Activated CD4-positive, alpha-beta T cell treated with anti-CD3 and anti-CD28 coated beads, Interleukin-2, amount 10 ng/mL, durations not matched to agents 7 days and 5 days (primary cell): ENCODE measurements around the gene SHKBP1. TPM values are rescaled to one million over a fixed set of nuclear protein-coding genes. Genes with fewer than 3 reads are reported as not detected.

Experiments used
- CTCF ChIA-PET: fragments of 350-600 bp; sonication (Branson Sonifier 250); formaldehyde crosslinking; loops from one replicate; lab custom pipeline; 2021; ENCODE audit warnings: antibody characterized with exemption; lab: Charles Lee
- POLR2A ChIA-PET: fragments of 350-600 bp; sonication (Branson Sonifier 250); formaldehyde crosslinking; loops from one replicate; lab custom pipeline; 2021; ENCODE audit warnings: antibody characterized with exemption; lab: Charles Lee
- DNase-seq: peaks from one replicate; pipeline ENCODE4 v3.0.0-alpha.2; 2020
- H3K27ac Mint-ChIP-seq: one replicate; pipeline ENCODE4 v1.8.0; 2021; ENCODE audit warnings: mild to moderate bottlenecking, moderate library complexity, mixed read lengths
- H3K27me3 Mint-ChIP-seq: one replicate; pipeline ENCODE4 v1.8.0; 2021; ENCODE audit warnings: mixed read lengths
- H3K36me3 Mint-ChIP-seq: one replicate; pipeline ENCODE4 v1.8.0; 2021; ENCODE audit warnings: low read depth, mixed read lengths
- H3K4me1 Mint-ChIP-seq: one replicate; pipeline ENCODE4 v1.8.0; 2021; ENCODE audit warnings: mixed read lengths
- H3K4me3 Mint-ChIP-seq: one replicate; pipeline ENCODE4 v1.8.0; 2021; ENCODE audit warnings: mild to moderate bottlenecking, moderate library complexity, mixed read lengths
- H3K9me3 Mint-ChIP-seq: one replicate; pipeline ENCODE4 v1.8.0; 2021; ENCODE audit warnings: mixed read lengths
- total RNA-seq, 2 experiments: library from RNA; stranded (reverse); gene quantifications; one replicate each; pipeline ENCODE4 v1.2.3, GENCODE V29; 2021

SHKBP1 gene
- total RNA-seq, 2 experiments from 2014 or later: 147 to 158 TPM

DNA sequence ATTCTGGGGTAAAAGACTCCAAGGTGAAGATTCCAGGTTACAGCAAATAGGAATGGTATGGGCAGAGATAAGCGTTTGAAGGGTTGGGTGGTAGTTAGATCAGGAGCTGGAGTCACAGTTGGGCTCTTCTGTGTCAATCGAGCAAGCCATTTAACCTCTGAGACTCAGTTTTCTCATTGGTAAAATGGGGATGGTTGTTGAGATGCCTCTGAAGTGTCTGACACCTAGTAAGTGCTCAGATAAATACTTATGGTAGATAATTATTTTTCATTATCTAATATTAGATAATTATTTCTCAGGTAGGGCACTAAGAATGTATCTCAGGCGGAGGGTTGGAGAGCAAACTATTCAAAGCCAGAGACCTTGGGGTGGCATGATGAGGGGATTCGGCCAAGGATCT, 32.3 kb downstream of the SHKBP1 start:
- Mint-ChIP-seq H3K36me3 (peaks cover 2% of the 10 kb centered on the region), H3K4me1 (peaks cover 83% of the 10 kb centered on the region), H3K27ac (peak overlapping the region; percentile 88), H3K4me3 (peak overlapping the region; percentile 73), H3K27me3 (no peaks in the 10 kb centered on the region), H3K9me3 (no peaks in the 10 kb centered on the region)
- ChIA-PET CTCF (interaction anchor here (1.2 to 1.3 kb wide), 2 partner anchors 10 to 25 kb away, joined by 3 to 9 read pairs; no protein-coding TSS in a partner anchor), POLR2A (no interaction called here)
- no peak for DNase-seq

DNA sequence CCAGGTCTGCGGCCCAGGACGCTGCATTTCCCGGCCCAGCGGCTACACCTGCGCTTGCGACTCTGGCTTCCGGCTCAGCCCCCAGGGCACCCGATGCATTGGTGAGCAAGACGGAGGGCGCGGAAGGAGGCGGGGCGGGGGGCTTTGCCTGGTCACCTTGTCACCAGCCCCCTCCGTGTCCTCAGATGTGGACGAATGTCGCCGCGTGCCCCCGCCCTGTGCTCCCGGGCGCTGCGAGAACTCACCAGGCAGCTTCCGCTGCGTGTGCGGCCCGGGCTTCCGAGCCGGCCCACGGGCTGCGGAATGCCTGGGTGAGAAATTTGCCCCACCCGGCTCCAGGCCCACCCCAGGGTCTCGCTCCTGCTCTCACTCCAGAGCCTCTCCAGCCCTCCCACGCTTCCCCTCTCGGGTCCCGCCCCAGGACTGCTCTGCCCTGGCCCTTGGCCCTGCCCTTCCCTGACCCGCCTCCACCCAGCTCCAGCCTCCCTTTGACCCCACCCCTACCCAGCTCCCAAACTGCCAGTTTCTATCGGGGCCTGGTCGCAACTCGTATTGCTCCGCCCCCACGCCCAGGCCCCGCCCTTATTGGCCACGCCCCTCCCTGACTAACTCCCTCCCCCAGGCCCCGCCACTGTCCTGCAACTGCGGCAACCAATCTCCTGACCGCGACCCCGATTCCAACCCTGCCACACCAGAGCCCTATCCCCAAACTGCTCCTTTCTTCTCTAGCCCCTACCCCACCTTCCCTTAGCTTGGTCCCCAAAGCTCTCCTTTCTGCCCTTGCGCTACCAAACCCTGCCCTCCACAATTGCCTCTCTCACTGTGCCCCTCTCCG, 33.1 kb downstream of the SHKBP1 start:
- ChIA-PET CTCF (interaction anchor here (0.6 to 1.3 kb wide), 7 partner anchors 8 to 1772 kb away, joined by 3 to 9 read pairs (median 3); partner anchors contain the start of gene BLVRB), POLR2A (no interaction called here)
- no peaks in the 10 kb centered on the region for H3K27me3 Mint-ChIP-seq
- peak overlapping the region; percentile 73 for H3K4me3 Mint-ChIP-seq
- no peaks in the 10 kb centered on the region for H3K9me3 Mint-ChIP-seq
- H3K4me1 Mint-ChIP-seq: peaks cover 80% of the 10 kb centered on the region
- peak; percentile 88 for DNase-seq
- H3K36me3 Mint-ChIP-seq: peaks cover 3% of the 10 kb centered on the region
- H3K27ac Mint-ChIP-seq: peak overlapping the region; percentile 88

DNA sequence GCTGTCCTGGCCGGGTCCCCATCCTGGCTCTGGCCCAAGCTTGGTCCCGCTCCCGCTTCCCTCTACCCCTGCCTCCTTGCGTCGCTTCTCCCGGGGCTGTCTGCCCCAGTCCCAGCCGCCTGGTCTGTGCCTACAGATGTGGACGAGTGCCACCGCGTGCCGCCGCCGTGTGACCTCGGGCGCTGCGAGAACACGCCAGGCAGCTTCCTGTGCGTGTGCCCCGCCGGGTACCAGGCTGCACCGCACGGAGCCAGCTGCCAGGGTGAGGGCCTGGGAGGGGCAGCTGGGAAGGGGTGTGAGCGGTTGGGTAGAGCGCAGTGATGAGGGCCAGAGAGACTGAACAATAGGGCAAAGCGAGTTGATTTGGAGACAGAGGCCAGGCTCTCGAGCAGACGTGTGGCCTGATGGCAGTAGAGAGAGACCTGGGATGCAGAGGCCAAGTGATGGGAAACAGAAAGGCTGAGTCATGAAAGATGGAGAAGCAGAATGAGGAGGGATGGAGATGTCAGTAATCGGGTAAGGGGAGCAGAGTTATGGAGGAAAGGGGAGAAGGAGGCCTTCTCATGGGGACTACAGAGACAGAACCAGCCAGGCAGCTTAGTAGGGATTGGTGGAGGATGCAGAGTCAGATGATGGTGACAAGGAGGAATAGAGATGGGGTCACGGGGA, 33.9 kb downstream of the SHKBP1 start:
- Mint-ChIP-seq H3K4me3 (peak overlapping the region; percentile 73), H3K27ac (peak overlapping the region; percentile 88), H3K36me3 (peaks cover 7% of the 10 kb centered on the region), H3K27me3 (no peaks in the 10 kb centered on the region), H3K4me1 (peaks cover 80% of the 10 kb centered on the region), H3K9me3 (no peaks in the 10 kb centered on the region)
- POLR2A ChIA-PET: no interaction called here
- CTCF ChIA-PET: interaction anchor here (0.7 to 1.3 kb wide), 6 partner anchors 9 to 1771 kb away, joined by 3 to 9 read pairs (median 3); partner anchors contain the start of gene BLVRB
- peak; percentile 59 for DNase-seq

DNA sequence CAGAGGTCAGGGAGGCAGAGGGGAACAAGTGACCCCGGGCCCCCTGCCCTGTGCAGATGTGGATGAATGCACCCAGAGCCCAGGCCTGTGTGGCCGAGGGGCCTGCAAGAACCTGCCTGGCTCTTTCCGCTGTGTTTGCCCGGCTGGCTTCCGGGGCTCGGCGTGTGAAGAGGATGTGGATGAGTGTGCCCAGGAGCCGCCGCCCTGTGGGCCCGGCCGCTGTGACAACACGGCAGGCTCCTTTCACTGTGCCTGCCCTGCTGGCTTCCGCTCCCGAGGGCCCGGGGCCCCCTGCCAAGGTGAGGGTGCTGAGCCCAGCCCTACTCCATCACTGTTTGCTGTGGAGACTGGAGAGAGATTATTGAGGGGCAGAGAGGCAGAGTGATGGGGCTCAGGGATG, 34.4 kb downstream of the SHKBP1 start:
- ChIA-PET CTCF (interaction anchor here (0.7 kb wide), 1 partner anchor 13 kb away, joined by 3 read pairs; no protein-coding TSS in a partner anchor), POLR2A (no interaction called here)
- DNase-seq: no peak
- peaks cover 7% of the 10 kb centered on the region for H3K36me3 Mint-ChIP-seq
- H3K9me3 Mint-ChIP-seq: no peaks in the 10 kb centered on the region
- no peaks in the 10 kb centered on the region for H3K27me3 Mint-ChIP-seq
- H3K4me1 Mint-ChIP-seq: peaks cover 81% of the 10 kb centered on the region
- H3K27ac Mint-ChIP-seq: peak overlapping the region; percentile 88
- peak overlapping the region; percentile 73 for H3K4me3 Mint-ChIP-seq

DNA sequence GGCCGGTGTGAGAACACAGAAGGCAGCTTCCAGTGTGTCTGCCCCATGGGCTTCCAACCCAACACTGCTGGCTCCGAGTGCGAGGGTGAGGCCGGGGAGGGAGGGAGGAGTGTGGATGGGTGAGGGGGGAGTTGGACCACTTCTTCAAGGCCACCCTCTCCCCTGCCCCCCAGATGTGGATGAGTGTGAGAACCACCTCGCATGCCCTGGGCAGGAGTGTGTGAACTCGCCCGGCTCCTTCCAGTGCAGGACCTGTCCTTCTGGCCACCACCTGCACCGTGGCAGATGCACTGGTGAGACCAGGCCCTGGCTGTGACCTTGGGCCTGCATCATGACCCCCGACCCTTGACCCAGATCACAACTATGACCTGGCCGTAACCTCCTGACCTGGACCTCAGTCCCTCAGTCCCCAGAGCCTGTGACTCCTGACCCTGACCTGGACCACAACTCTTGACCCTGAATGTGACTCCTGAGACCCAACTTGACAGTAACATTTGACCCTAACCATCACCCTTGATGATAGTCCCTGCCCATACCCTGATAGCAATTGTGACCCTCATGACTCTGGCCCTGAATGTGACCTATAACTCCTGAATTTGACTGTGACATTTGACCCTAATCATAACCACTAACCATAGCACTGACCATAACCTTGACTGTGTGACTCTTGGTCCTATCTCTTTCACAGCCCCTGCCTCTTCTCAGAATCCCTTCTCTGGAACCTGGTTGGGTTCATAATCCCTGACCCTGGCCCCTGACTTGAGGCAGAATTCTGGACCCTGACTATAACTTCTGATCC, 35.4 kb downstream of the SHKBP1 start:
- H3K9me3 Mint-ChIP-seq: no peaks in the 10 kb centered on the region
- CTCF ChIA-PET: interaction anchor here (0.7 kb wide), 1 partner anchor 14 kb away, joined by 3 read pairs; no protein-coding TSS in a partner anchor
- POLR2A ChIA-PET: no interaction called here
- H3K36me3 Mint-ChIP-seq: peaks cover 7% of the 10 kb centered on the region
- no peak for DNase-seq
- no peaks in the 10 kb centered on the region for H3K27me3 Mint-ChIP-seq
- peak overlapping the region; percentile 91 for H3K4me3 Mint-ChIP-seq
- H3K27ac Mint-ChIP-seq: peak overlapping the region; percentile 7
- peaks cover 75% of the 10 kb centered on the region for H3K4me1 Mint-ChIP-seq

DNA sequence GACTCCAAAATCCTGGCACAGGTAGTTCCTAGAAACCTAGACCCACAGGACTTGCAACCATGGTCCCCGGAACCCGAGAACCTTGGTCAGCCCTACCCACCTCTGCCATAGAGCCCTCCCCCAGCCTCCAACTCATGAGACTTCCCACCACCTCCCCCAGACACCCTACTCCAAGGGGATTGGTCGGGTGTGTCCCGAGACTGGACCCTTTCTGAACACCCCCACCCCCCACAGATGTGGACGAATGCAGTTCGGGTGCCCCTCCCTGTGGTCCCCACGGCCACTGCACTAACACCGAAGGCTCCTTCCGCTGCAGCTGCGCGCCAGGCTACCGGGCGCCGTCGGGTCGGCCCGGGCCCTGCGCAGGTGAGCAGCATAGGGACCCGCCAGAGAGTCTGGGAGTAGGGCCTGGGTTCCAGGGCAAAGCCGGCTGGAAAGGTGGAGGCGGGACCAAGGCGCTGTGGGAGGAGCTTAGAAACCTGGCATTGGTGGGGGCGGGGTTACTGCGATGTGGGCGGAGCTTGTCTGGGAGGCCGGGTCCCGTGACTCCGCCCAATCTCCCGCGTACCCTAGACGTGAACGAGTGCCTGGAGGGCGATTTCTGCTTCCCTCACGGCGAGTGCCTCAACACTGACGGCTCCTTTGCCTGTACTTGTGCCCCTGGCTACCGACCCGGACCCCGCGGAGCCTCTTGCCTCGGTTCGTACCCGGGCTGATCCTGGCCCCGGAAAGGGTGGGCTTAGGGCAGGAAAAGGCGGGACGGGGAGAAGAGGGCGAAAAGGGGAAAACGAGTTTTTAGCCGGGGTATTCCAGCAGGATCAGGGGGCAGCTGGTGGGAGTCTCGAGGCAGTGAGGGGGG, 36.4 kb downstream of the SHKBP1 start:
- peak overlapping the region; percentile 91 for H3K4me3 Mint-ChIP-seq
- ChIA-PET POLR2A (no interaction called here), CTCF (interaction anchor here (0.7 to 1.4 kb wide), 4 partner anchors 10 to 149 kb away, joined by 3 to 10 read pairs (median 4); no protein-coding TSS in a partner anchor)
- peak overlapping the region; percentile 93 for H3K27ac Mint-ChIP-seq
- H3K4me1 Mint-ChIP-seq: peaks cover 67% of the 10 kb centered on the region
- no peaks in the 10 kb centered on the region for H3K27me3 Mint-ChIP-seq
- DNase-seq: peak; percentile 76
- no peaks in the 10 kb centered on the region for H3K9me3 Mint-ChIP-seq
- peaks cover 8% of the 10 kb centered on the region for H3K36me3 Mint-ChIP-seq

DNA sequence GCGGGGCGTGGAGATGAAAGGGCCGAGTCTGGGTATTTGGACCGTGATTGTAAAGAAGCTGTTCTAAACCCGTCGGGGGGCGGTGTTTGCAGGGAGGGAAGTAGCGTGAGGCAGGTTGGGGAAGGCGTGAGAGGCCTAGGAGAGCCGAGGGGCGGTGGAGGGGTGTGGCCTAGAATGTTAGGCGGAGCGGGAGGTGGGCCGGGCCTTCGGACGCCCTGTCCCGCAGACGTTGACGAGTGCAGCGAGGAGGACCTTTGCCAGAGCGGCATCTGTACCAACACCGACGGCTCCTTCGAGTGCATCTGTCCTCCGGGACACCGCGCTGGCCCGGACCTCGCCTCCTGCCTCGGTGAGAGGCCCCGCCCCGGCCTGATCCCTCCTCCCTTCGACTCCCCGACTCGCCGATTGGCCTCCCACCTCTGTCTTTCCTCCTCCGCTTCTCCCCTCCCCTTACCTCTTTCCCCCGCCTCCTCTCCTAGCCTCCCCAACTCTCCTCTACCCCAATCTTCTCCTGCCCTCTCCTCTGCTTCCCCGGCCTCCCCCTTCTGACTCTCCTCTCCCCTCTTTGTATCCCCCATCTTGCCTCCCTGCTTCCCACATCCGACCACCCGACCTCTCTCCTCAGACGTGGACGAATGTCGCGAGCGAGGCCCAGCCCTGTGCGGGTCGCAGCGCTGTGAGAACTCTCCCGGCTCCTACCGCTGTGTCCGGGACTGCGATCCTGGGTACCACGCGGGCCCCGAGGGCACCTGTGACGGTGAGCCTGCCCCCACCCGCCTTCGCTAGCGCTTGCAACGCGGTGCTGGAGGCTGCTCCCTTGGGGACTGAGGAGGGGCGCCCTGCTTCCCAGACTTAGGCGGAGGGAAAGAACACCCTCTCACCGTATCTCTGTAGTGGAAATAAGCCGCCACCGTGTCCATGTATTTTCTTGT, 37.3 kb downstream of the SHKBP1 start:
- Mint-ChIP-seq H3K4me3 (peak overlapping the region; percentile 91), H3K9me3 (no peaks in the 10 kb centered on the region), H3K36me3 (peaks cover 8% of the 10 kb centered on the region), H3K27me3 (no peaks in the 10 kb centered on the region), H3K27ac (peak overlapping the region; percentile 93), H3K4me1 (peaks cover 62% of the 10 kb centered on the region)
- CTCF ChIA-PET: interaction anchor here (1.0 to 1.4 kb wide), 3 partner anchors 11 to 21 kb away, joined by 3 to 10 read pairs (median 4); no protein-coding TSS in a partner anchor
- peak; percentile 88 for DNase-seq
- POLR2A ChIA-PET: interaction anchor here (0.9 kb wide), 1 partner anchor 8 kb away, joined by 3 read pairs; no protein-coding TSS in a partner anchor

DNA sequence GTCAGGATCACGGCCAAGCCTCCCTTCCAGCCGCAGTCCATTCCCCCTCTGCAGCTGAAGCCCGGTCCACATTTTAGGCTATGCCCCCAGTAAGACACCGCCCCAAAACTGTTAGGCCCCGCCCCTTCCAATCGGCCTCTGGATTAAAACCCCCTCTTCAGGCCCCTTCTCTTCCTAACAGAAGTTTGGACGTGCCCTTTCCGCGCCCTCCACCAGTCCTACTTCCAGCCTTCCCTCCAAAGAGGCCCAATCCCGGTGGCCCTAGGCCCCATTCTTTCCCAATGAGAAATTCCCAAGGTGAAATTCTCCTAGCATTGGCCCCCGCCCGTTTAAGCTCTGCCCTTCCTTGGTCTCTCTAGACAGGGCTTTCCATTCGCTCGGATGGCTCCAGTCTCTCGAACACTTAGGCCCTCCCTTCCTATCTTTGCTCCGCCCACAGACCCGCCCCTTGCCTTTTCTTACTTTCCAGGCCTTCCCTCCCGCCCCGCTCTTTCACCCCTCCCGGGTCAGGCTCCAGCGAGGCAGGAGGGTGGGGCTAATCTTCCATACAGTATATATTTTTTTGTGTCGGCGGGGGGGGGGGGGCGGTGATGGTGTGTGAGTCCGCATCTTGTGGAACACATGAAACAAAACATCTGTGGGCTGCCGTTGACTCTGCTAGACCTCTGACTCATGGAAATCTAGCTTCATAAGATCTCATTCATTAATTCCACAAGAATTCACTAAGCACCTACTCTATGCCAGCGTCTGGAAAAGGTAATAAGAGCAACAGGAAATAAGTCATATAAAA, 38.1 kb downstream of the SHKBP1 start:
- peak; percentile 83 for DNase-seq
- Mint-ChIP-seq H3K4me1 (peaks cover 58% of the 10 kb centered on the region), H3K9me3 (no peaks in the 10 kb centered on the region), H3K4me3 (peak overlapping the region; percentile 91), H3K27ac (peak overlapping the region; percentile 93), H3K36me3 (peaks cover 13% of the 10 kb centered on the region), H3K27me3 (no peaks in the 10 kb centered on the region)
- ChIA-PET POLR2A (interaction anchor here (0.7 to 0.9 kb wide), 2 partner anchors 9 to 11 kb away, joined by 3 read pairs; no protein-coding TSS in a partner anchor), CTCF (interaction anchor here (0.6 to 2.1 kb wide), 3 partner anchors 8 to 20 kb away, joined by 3 to 12 read pairs (median 3); no protein-coding TSS in a partner anchor)

DNA sequence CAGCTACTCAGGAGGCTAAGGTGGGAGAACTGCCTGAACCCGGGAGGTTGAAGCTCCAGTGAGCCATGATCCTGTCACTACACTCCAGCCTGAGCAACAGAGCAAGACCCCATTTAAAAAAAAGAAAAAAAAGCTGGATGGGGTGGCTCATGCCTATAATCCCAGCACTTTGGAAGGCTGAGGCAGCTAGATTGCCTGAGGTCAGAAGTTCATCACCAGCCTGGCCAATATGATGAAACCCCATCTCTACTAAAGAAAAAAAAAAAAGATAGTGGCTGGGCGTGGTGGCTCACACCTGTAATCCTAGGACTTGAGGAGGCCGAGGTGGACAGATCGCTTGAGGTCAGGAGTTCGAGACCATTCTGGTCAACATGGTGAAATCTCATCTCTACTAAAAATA, 39.5 kb downstream of the SHKBP1 start:
- H3K27ac Mint-ChIP-seq: no peak overlapping the region
- POLR2A ChIA-PET: no interaction called here
- peaks cover 17% of the 10 kb centered on the region for H3K36me3 Mint-ChIP-seq
- no peaks in the 10 kb centered on the region for H3K27me3 Mint-ChIP-seq
- H3K9me3 Mint-ChIP-seq: no peaks in the 10 kb centered on the region
- no peak for DNase-seq
- CTCF ChIA-PET: interaction anchor here (0.6 to 2.1 kb wide), 4 partner anchors 11 to 66 kb away, joined by 3 to 12 read pairs (median 4); no protein-coding TSS in a partner anchor
- H3K4me1 Mint-ChIP-seq: peaks cover 45% of the 10 kb centered on the region
- no peak overlapping the region for H3K4me3 Mint-ChIP-seq

DNA sequence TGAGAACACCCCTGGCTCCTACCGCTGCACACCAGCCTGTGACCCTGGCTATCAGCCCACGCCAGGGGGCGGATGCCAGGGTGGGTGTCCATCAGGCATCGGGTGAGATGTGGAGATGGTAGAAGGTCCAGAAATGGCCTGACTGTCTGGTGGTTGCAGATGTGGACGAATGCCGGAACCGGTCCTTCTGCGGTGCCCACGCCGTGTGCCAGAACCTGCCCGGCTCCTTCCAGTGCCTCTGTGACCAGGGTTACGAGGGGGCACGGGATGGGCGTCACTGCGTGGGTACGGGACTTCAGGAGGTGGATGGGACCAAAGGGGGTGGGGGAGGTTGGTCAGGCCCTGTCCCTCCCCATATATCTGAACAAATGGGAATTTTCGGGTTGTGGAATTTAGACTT, 40.3 kb downstream of the SHKBP1 start:
- no peaks in the 10 kb centered on the region for H3K27me3 Mint-ChIP-seq
- DNase-seq: no peak
- POLR2A ChIA-PET: no interaction called here
- CTCF ChIA-PET: interaction anchor here (1.1 to 2.1 kb wide), 2 partner anchors 12 to 17 kb away, joined by 3 to 12 read pairs; no protein-coding TSS in a partner anchor
- H3K9me3 Mint-ChIP-seq: no peaks in the 10 kb centered on the region
- no peak overlapping the region for H3K27ac Mint-ChIP-seq
- H3K4me3 Mint-ChIP-seq: no peak overlapping the region
- H3K4me1 Mint-ChIP-seq: peaks cover 38% of the 10 kb centered on the region
- peaks cover 21% of the 10 kb centered on the region for H3K36me3 Mint-ChIP-seq
